Body of pancreas (tissue), 4 donors: ENCODE data around the gene COMMD10.

ENCODE experiments used
- CTCF ChIP-seq, 7 experiments: fragments of 450-650 bp in 4 of 7; fragments of 200-600 bp in 3 of 7; sonication (generic) in 3 of 7; IDR thresholded peaks; one replicate each; pipeline ENCODE4 v1.5.1; 2016 to 2019; ENCODE audit warnings: antibody characterized with exemption in 7 of 7
- POLR2A ChIP-seq, 3 donors: fragments of 450-650 bp; IDR thresholded peaks; one replicate each; pipeline ENCODE4 v1.6.1; 2016; ENCODE audit warnings: antibody characterized with exemption in 3 of 3, mild to moderate bottlenecking in 2 of 3

- TF ChIP-seq CTCF (IDR thresholded peaks at IDR 0.05) = no peak
- no peak for TF ChIP-seq POLR2A (IDR thresholded peaks at IDR 0.05)
Observed at GRCh38 chr5:116292321-116292720, 207.5 kb downstream of the COMMD10 start.
